A204.1 (cell line): ENCODE data around the gene FKBP15.
"Not testable (repeated sequence)": the region's sequence is repeated elsewhere in the genome, so short reads cannot be mapped to it uniquely, and the experiment has no call there.

ENCODE experiments used
- FAIRE-seq: peaks from 2 replicates; lab custom pipeline; 2012; peaks lifted over from hg19 to GRCh38; lab: Jason Lieb, UNC

Gene FKBP15

DNA sequence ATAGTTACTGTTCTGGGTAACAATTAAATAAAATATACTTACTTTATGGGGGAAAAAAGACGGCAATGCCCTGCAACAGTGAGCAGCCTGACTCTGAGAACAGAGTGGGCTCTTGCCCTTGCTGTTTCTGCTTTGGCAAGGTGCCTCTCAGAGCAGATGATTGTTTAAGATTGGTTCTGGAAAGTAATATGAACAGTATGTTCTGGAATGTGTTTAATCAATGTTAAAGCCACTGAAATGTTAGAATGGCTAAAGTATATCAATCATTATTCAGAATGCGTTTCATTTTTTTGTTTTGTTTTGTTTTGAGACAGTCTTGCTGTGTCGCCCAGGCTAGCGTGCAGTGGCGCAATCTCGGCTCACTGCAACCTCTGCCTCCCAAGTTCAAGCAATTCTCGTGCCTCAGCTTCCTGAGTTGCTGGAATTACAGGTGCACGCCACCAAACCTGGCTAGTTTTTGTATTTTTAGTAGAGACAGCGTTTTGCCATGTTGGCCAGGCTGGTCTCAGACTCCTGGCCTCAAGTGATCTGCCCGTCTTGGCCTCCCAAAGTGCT lies 14.7 kb upstream of the FKBP15 start:
- FAIRE-seq, result not testable (repeated sequence)

DNA sequence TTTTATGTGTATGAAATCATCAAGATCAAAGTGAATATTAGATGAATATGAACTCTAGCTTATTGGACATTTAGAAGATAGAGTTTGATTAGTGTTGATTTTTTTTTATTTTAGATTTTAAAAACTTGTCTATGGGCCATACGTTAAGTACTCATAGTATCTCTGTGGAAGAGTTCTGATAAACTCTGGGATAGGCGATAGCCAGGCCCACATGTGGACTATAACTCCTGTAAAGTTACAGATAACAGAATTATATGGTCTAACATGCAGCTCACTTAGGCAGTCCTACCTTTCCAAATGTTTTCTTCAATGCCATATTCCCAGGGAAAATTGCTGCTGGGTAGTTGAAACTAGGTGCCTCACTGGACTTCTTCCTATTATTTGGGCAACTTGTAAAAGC lies 10.6 kb upstream of the FKBP15 start:
- no peak for FAIRE-seq

- no peak for FAIRE-seq
Observed at GRCh38 chr9:113228130-113228665, 7.1 kb upstream of the FKBP15 start.

DNA sequence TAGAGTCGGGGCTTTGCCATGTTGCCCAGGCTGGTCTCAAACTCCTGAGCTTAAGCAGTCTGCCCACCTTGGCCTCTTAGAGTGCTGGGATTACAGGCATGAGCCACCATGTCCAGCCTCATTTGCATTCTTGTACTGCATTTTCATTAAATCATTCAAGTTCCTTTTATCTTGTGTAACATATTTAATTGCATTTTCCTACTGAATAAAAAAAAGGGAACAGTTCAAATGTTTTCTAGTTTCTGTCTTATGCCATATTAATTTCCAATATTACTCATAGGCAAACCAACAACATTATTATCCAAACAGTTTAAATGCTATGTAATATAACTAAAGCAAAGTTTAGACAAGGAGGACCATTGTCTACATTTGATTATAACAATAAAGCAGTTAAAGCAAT lies 6.4 kb upstream of the FKBP15 start:
- no peak for FAIRE-seq

GRCh38 chr9:113223963-113224362 lies 2.9 kb upstream of the FKBP15 start:
- no peak for FAIRE-seq

GRCh38 chr9:113222482-113222841 lies 1.4 kb upstream of the FKBP15 start:
- no peak for FAIRE-seq

DNA sequence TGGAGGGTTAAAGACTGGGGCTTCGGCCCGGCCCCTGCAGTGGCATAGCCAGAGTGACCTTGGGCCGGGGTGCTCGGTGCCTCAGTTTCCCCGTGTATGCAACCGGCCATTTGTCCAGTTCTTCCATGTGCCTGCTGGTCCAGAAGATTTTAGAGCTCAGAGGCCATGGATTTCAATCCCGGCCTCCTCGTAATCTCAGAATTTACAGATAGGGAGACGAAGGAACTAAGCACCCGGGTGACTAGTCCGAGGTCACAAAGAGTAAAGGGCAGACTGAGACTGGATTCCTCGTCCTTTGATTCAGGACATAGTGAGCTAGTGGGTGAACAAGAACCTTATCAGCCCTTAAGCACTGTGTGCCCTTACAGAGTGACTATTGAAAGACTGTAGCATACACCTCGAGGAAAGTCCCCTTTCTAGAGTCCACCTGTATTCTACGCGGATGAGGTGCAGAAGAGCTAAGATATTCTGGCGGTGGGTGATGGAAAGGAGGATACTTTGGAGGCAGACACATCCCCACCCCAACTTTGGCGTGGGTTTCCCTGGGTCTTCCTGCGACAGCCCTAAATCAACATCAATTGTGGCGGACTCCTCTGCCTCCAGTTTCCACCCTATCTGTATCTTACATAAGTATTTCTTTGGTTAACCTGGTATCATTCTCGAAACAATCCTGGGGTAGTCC lies 864 bp upstream of the FKBP15 start:
- no peak for FAIRE-seq

GRCh38 chr9:113220467-113221002 lies 542 bp downstream of the FKBP15 start:
- no peak for FAIRE-seq

- no peak for FAIRE-seq
Observed at GRCh38 chr9:113219969-113220368, 1.1 kb downstream of the FKBP15 start.

GRCh38 chr9:113219186-113219936 lies 1.7 kb downstream of the FKBP15 start:
- no peak for FAIRE-seq

GRCh38 chr9:113216406-113216805 lies 4.7 kb downstream of the FKBP15 start:
- no peak for FAIRE-seq

DNA sequence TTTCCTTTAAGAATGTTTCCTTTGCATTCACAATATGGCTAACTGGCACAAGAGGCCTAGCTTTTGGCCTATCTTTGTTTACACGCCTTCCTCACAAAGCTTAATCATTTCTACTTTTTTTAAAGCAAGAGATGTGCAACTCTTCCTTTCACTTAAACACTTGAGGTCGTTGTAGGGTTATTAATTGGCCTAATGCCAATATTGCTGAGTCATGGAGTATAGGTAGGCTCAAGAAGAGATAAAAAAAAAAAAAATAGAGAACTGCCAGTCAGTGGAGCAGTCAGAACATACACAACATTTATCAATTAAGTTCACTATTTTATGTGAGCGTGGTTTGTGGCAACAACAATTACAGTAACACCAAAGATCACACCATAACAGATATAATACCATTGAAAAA lies 5.9 kb downstream of the FKBP15 start:
- FAIRE-seq, result no peak

- no peak for FAIRE-seq
Observed at GRCh38 chr9:113210815-113211214, 10.3 kb downstream of the FKBP15 start.

- no peak for FAIRE-seq
Observed at GRCh38 chr9:113205861-113206260, 15.2 kb downstream of the FKBP15 start.

GRCh38 chr9:113205432-113205831 lies 15.6 kb downstream of the FKBP15 start:
- FAIRE-seq, result no peak

- FAIRE-seq, result no peak
Observed at GRCh38 chr9:113199683-113200329, 21.3 kb downstream of the FKBP15 start.

GRCh38 chr9:113192455-113192854 lies 28.6 kb downstream of the FKBP15 start:
- no peak for FAIRE-seq

DNA sequence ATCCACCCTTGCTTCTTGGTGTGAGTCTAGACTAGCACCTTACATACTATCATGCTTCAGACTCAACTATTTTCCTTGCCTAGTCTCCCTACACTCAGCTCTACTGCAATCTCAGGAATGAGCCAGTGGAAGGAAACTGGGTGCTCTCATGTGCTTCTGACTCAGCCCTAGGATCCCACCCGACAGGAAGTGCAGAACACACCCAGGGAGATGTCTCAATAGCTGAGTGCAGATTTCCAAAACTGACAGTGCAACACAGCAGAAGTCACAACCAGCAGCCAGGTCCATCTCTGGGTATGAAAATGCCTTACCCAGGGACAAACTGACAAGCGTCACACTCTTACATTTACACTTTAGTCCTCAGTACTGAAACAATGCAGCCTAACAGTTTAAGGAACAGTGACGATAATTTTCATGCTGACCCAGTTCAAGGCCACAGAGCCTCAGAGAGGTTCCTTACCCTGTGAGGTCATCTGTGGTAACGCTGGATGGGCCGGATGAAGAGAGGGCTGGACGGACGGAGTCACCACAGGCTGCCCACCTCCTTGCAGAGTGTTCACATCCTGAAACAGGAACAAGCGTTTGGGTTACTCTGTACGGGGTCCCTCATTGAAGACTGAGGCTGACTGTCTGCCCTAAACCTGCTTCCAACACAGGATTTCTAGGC lies 33.0 kb downstream of the FKBP15 start:
- FAIRE-seq, result no peak

- no peak for FAIRE-seq
Observed at GRCh38 chr9:113186137-113186755, 34.8 kb downstream of the FKBP15 start.

- FAIRE-seq, result no peak
Observed at GRCh38 chr9:113185271-113185670, 35.8 kb downstream of the FKBP15 start.

GRCh38 chr9:113184539-113184938 lies 36.5 kb downstream of the FKBP15 start:
- no peak for FAIRE-seq
